Glutamatergic neuron (in vitro differentiated cells): ENCODE data around the gene FAM168B. TPM values are rescaled to one million over a fixed set of nuclear protein-coding genes. Genes with fewer than 3 reads are reported as not detected.

Experiments
- DNase-seq: peaks from one replicate; pipeline ENCODE4 v3.0.0; 2022
- H3K27ac Mint-ChIP-seq: one replicate; pipeline ENCODE4 v1.8.0; 2020; ENCODE audit warnings: mild to moderate bottlenecking, mixed read lengths, inconsistent platforms; ENCODE audit not compliant: unreplicated experiment
- H3K27me3 Mint-ChIP-seq: one replicate; pipeline ENCODE4 v1.8.0; 2020; ENCODE audit warnings: mild to moderate bottlenecking, moderate library complexity, mixed read lengths, inconsistent platforms; ENCODE audit not compliant: unreplicated experiment
- H3K36me3 Mint-ChIP-seq: one replicate; pipeline ENCODE4 v1.8.0; 2020; ENCODE audit warnings: mild to moderate bottlenecking, mixed read lengths, inconsistent platforms; ENCODE audit not compliant: unreplicated experiment
- H3K4me1 Mint-ChIP-seq: one replicate; pipeline ENCODE4 v1.8.0; 2020; ENCODE audit warnings: mild to moderate bottlenecking, low read depth, mixed read lengths, inconsistent platforms; ENCODE audit not compliant: unreplicated experiment
- H3K4me3 Mint-ChIP-seq: one replicate; pipeline ENCODE4 v1.8.0; 2020; ENCODE audit warnings: mild to moderate bottlenecking, mixed read lengths, inconsistent platforms; ENCODE audit not compliant: unreplicated experiment
- H3K9me3 Mint-ChIP-seq: one replicate; pipeline ENCODE4 v1.8.0; 2020; ENCODE audit warnings: mild to moderate bottlenecking, moderate library complexity, mixed read lengths, inconsistent platforms; ENCODE audit not compliant: unreplicated experiment
- total RNA-seq: library from RNA; stranded (reverse); fragmentation: NEBNext Ultra II Directional; extraction: Animal tissue kit (Norgen Biotek cat#: 25700); gene quantifications from one replicate; pipeline ENCODE4 v1.2.1, GENCODE V29; 2021; ENCODE audit not compliant: unreplicated experiment
- TF ChIP-seq, protein P1 (sequence below): fragments of 200-600 bp; sonication (generic); IDR thresholded peaks from one replicate; pipeline ENCODE4 v1.5.0; 2021; ENCODE audit not compliant: partially characterized antibody, unreplicated experiment

The FAM168B gene
- total RNA-seq, 1 donor from 2014 or later: 118 TPM

DNA sequence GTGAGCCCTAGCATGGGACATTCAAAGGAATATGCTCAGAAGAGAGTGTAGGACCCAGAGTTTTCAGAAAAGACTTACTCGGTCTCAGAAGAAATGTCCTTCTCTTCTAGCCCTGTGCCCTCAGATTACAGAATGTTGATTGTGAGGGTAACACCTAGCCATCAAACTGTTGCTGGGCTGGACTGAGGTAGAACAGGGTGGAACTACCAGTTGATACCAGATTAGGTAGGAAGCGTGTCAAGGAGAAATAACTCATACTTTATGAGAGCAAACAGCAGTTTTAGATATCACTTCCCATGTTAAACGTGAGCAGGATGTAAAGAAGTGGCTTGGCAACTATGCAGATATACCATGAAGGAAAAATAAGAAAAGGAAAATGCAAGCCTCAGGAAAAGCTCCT lies 34.7 kb upstream of the FAM168B start:
- Mint-ChIP-seq H3K27me3 (peaks cover 2% of the 10 kb centered on the region), H3K36me3 (peaks cover 9% of the 10 kb centered on the region), H3K4me3 (no peak overlapping the region), H3K27ac (no peak overlapping the region), H3K9me3 (no peaks in the 10 kb centered on the region), H3K4me1 (no peaks in the 10 kb centered on the region)
- TF ChIP-seq, protein P1, sequence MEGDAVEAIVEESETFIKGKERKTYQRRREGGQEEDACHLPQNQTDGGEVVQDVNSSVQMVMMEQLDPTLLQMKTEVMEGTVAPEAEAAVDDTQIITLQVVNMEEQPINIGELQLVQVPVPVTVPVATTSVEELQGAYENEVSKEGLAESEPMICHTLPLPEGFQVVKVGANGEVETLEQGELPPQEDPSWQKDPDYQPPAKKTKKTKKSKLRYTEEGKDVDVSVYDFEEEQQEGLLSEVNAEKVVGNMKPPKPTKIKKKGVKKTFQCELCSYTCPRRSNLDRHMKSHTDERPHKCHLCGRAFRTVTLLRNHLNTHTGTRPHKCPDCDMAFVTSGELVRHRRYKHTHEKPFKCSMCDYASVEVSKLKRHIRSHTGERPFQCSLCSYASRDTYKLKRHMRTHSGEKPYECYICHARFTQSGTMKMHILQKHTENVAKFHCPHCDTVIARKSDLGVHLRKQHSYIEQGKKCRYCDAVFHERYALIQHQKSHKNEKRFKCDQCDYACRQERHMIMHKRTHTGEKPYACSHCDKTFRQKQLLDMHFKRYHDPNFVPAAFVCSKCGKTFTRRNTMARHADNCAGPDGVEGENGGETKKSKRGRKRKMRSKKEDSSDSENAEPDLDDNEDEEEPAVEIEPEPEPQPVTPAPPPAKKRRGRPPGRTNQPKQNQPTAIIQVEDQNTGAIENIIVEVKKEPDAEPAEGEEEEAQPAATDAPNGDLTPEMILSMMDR: no peak
- no peak for DNase-seq

- no peak overlapping the region for H3K4me3 Mint-ChIP-seq
- no peak for DNase-seq
- H3K9me3 Mint-ChIP-seq: no peaks in the 10 kb centered on the region
- peaks cover 4% of the 10 kb centered on the region for H3K27me3 Mint-ChIP-seq
- H3K4me1 Mint-ChIP-seq: no peaks in the 10 kb centered on the region
- TF ChIP-seq, protein P1: no peak
- no peak overlapping the region for H3K27ac Mint-ChIP-seq
- peaks cover 9% of the 10 kb centered on the region for H3K36me3 Mint-ChIP-seq
Observed at GRCh38 chr2:131127076-131127475, 33.8 kb upstream of the FAM168B start.

GRCh38 chr2:131126436-131126835 lies 33.2 kb upstream of the FAM168B start:
- Mint-ChIP-seq H3K9me3 (no peaks in the 10 kb centered on the region), H3K4me3 (no peak overlapping the region), H3K27ac (no peak overlapping the region), H3K4me1 (no peaks in the 10 kb centered on the region), H3K36me3 (peaks cover 9% of the 10 kb centered on the region), H3K27me3 (peaks cover 4% of the 10 kb centered on the region)
- TF ChIP-seq, protein P1: no peak
- no peak for DNase-seq

DNA sequence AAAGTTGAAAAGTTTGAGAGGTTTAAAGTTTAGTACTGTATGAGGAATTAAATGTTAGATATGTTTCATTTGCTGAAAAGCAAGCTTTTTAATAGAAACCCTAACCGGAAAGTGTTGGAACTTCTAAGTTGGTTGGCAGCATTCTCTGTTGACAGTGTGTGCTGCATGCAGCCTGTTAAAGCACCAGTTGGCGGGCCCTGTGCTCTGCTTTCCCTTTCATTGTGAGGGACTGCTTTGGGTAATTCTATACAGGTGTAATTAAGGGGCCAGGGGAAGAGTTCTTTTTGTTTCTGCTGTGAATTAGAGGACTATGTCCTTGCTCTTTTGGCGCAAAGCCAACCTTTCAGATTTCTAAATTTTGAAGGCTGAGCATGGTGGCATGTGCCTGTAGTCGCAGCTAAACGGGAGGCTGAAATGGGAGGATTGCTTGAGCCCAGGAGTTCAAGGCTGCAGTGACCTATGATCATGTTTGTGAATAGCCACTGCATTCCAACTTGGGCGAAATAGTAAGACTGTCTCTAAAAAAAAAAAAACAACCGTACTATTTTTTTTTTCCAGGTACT lies 32.0 kb upstream of the FAM168B start:
- no peak overlapping the region for H3K27ac Mint-ChIP-seq
- peaks cover 4% of the 10 kb centered on the region for H3K27me3 Mint-ChIP-seq
- H3K9me3 Mint-ChIP-seq: no peaks in the 10 kb centered on the region
- H3K36me3 Mint-ChIP-seq: peaks cover 9% of the 10 kb centered on the region
- no peak for DNase-seq
- TF ChIP-seq, protein P1: no peak
- no peaks in the 10 kb centered on the region for H3K4me1 Mint-ChIP-seq
- H3K4me3 Mint-ChIP-seq: no peak overlapping the region

- H3K27me3 Mint-ChIP-seq: peaks cover 3% of the 10 kb centered on the region
- H3K36me3 Mint-ChIP-seq: no peaks in the 10 kb centered on the region
- H3K4me3 Mint-ChIP-seq: no peak overlapping the region
- DNase-seq: no peak
- no peaks in the 10 kb centered on the region for H3K9me3 Mint-ChIP-seq
- peaks cover 6% of the 10 kb centered on the region for H3K4me1 Mint-ChIP-seq
- H3K27ac Mint-ChIP-seq: no peak overlapping the region
- TF ChIP-seq, protein P1: no peak
Observed at GRCh38 chr2:131123192-131123591, 29.9 kb upstream of the FAM168B start.
